Thymus (tissue), 11 donors: ENCODE results near the gene MRPL10. TPM values are rescaled to one million over a fixed set of nuclear protein-coding genes. Genes with fewer than 3 reads are reported as not detected.

Experiments used
- DNase-seq, 9 donors: peaks; one replicate each; pipeline ENCODE4 v3.0.0-alpha.2; 2013; ENCODE audit warnings: low spot score in 9 of 9, low read depth in 6 of 9, missing footprints in 1 of 9
- H3K27ac ChIP-seq, 2 donors: one replicate each; pipeline ENCODE4 v1.5.1; 2013; ENCODE audit warnings: control low read depth in 1 of 2, low read depth in 1 of 2, low read length in 1 of 2, mild to moderate bottlenecking in 1 of 2, moderate library complexity in 1 of 2
- H3K27me3 ChIP-seq, 2 donors: one replicate each; pipeline ENCODE4 v1.5.1; 2013; ENCODE audit warnings: low read length in 1 of 2; ENCODE audit not compliant: control insufficient read depth in 2 of 2, insufficient read depth in 1 of 2
- H3K36me3 ChIP-seq, 2 donors: one replicate each; pipeline ENCODE4 v1.5.1; 2013; ENCODE audit warnings: low read length in 1 of 2, mild to moderate bottlenecking in 1 of 2, moderate library complexity in 1 of 2; ENCODE audit not compliant: control insufficient read depth in 2 of 2, insufficient read depth in 2 of 2
- H3K4me1 ChIP-seq, 2 donors: one replicate each; pipeline ENCODE4 v1.5.1; 2013; ENCODE audit warnings: low read length in 2 of 2; ENCODE audit not compliant: control insufficient read depth in 2 of 2, insufficient read depth in 2 of 2
- H3K4me3 ChIP-seq, 2 donors: one replicate each; pipeline ENCODE4 v1.5.1; 2013; ENCODE audit warnings: low read length in 2 of 2, control low read depth in 1 of 2, mild to moderate bottlenecking in 1 of 2
- H3K9me3 ChIP-seq, 2 donors: one replicate each; pipeline ENCODE4 v1.5.1; 2013; ENCODE audit warnings: low read length in 1 of 2, mild to moderate bottlenecking in 1 of 2; ENCODE audit not compliant: control insufficient read depth in 2 of 2, insufficient read depth in 1 of 2
- WGBS: extraction: QIAGEN DNeasy Blood & Tissue Kit; methylation state at CpG from one replicate; pipeline ENCODE4 v1.1.7; 2013; 5-methylcytosine and 5-hydroxymethylcytosine counted together
- polyA plus RNA-seq: library from polyadenylated mRNA; stranded (reverse); fragments of 200-250 nt; gene quantifications from one replicate; pipeline ENCODE4 v1.2.3, GENCODE V29; 2013
- total RNA-seq: library from RNA; stranded (reverse); fragments of 120-200 nt; gene quantifications from one replicate; pipeline ENCODE4 v1.2.4, GENCODE V29; 2013
- donor health status: healthy.

MRPL10 gene
- total and polyA plus RNA-seq, 2 donors: 26.7 to 41.1 TPM

GRCh38 chr17:47873200-47874090 is 42.1 kb upstream of the MRPL10 start:
- no peak overlapping the region for H3K27ac ChIP-seq
- WGBS: 92% methylated on average over 4 of the region's 4 CpGs
- peaks cover 30 to 64% of the 10 kb centered on the region in 2 donors for H3K27me3 ChIP-seq
- H3K4me3 ChIP-seq: no peak overlapping the region
- DNase-seq: no peak
- H3K36me3 ChIP-seq: no peaks in the 10 kb centered on the region
- peaks cover 0 to 50% of the 10 kb centered on the region in 2 donors for H3K4me1 ChIP-seq
- peaks cover 0 to 3% of the 10 kb centered on the region in 2 donors for H3K9me3 ChIP-seq

- peak overlapping the region; percentile 62 to 76 for H3K27ac ChIP-seq
- peaks cover 29 to 62% of the 10 kb centered on the region in 2 donors for H3K27me3 ChIP-seq
- no peak overlapping the region for H3K4me3 ChIP-seq
- H3K36me3 ChIP-seq: no peaks in the 10 kb centered on the region
- 72% methylated on average over 15 of the region's 15 CpGs for WGBS
- DNase-seq: no peak
- H3K4me1 ChIP-seq: peaks cover 0 to 44% of the 10 kb centered on the region in 2 donors
- H3K9me3 ChIP-seq: peaks cover 0 to 3% of the 10 kb centered on the region in 2 donors
These were observed 41.4 kb upstream of the MRPL10 start for GRCh38 chr17:47872651-47873161.

- no peak for DNase-seq
- WGBS: 22% methylated on average over 29 of the region's 29 CpGs
- peak overlapping the region; percentile 62 to 76 for H3K27ac ChIP-seq
- H3K4me3 ChIP-seq: no peak overlapping the region
- peaks cover 0 to 3% of the 10 kb centered on the region in 2 donors for H3K9me3 ChIP-seq
- H3K27me3 ChIP-seq: peaks cover 29 to 58% of the 10 kb centered on the region in 2 donors
- H3K36me3 ChIP-seq: no peaks in the 10 kb centered on the region
- peaks cover 0 to 44% of the 10 kb centered on the region in 2 donors for H3K4me1 ChIP-seq
These were observed 40.8 kb upstream of the MRPL10 start for GRCh38 chr17:47872019-47872650.

GRCh38 chr17:47871048-47871447 is 39.7 kb upstream of the MRPL10 start:
- no peak overlapping the region for H3K27ac ChIP-seq
- peaks cover 0 to 3% of the 10 kb centered on the region in 2 donors for H3K9me3 ChIP-seq
- H3K36me3 ChIP-seq: no peaks in the 10 kb centered on the region
- peaks cover 0 to 52% of the 10 kb centered on the region in 2 donors for H3K4me1 ChIP-seq
- H3K4me3 ChIP-seq: no peak overlapping the region
- DNase-seq: no peak
- H3K27me3 ChIP-seq: peaks cover 29 to 63% of the 10 kb centered on the region in 2 donors

- H3K9me3 ChIP-seq: peaks cover 0 to 3% of the 10 kb centered on the region in 2 donors
- no peak overlapping the region for H3K27ac ChIP-seq
- no peak for DNase-seq
- H3K4me1 ChIP-seq: peaks cover under 1 to 55% of the 10 kb centered on the region in 2 donors
- H3K36me3 ChIP-seq: no peaks in the 10 kb centered on the region
- H3K4me3 ChIP-seq: no peak overlapping the region
- peaks cover 29 to 60% of the 10 kb centered on the region in 2 donors for H3K27me3 ChIP-seq
- 73% methylated on average over 1 of the region's 1 CpG for WGBS
These were observed 38.7 kb upstream of the MRPL10 start for GRCh38 chr17:47870056-47870455.

- WGBS: 60% methylated on average over 2 of the region's 2 CpGs
- Histone ChIP-seq H3K36me3 (no peaks in the 10 kb centered on the region), H3K4me1 (peaks cover 3 to 53% of the 10 kb centered on the region in 2 donors), H3K4me3 (no peak overlapping the region), H3K9me3 (peaks cover 0 to 3% of the 10 kb centered on the region in 2 donors), H3K27me3 (peaks cover 29 to 60% of the 10 kb centered on the region in 2 donors), H3K27ac (no peak overlapping the region)
- DNase-seq: no peak
These were observed 37.8 kb upstream of the MRPL10 start for GRCh38 chr17:47869114-47869513.

- H3K36me3 ChIP-seq: no peaks in the 10 kb centered on the region
- H3K4me3 ChIP-seq: no peak overlapping the region
- WGBS: 95% methylated on average over 11 of the region's 11 CpGs
- peaks cover 3 to 46% of the 10 kb centered on the region in 2 donors for H3K4me1 ChIP-seq
- no peak for DNase-seq
- H3K9me3 ChIP-seq: peaks cover 0 to 3% of the 10 kb centered on the region in 2 donors
- H3K27ac ChIP-seq: no peak overlapping the region
- H3K27me3 ChIP-seq: peaks cover 26 to 52% of the 10 kb centered on the region in 2 donors
These were observed 36.6 kb upstream of the MRPL10 start for GRCh38 chr17:47867813-47868533.

- Histone ChIP-seq H3K27me3 (peaks cover 17 to 42% of the 10 kb centered on the region in 2 donors), H3K27ac (peak overlapping the region in 1 of 2 donors; percentile 8), H3K4me1 (peaks cover 3 to 42% of the 10 kb centered on the region in 2 donors), H3K9me3 (peaks cover 0 to under 1% of the 10 kb centered on the region in 2 donors), H3K4me3 (no peak overlapping the region), H3K36me3 (no peaks in the 10 kb centered on the region)
- 92% methylated on average over 20 of the region's 20 CpGs for WGBS
- DNase-seq: no peak
These were observed 35.6 kb upstream of the MRPL10 start for GRCh38 chr17:47866941-47867340.
